DND-41 (cell line): Measurements from ENCODE around the gene ATP6V1F.

ENCODE experiments used
- ATAC-seq: fragments of 200-7000 bp; cut with Tn5 transposase; 3 replicates; pipeline ENCODE4 v1.9.1; 2021; ENCODE audit warnings: low read depth; ENCODE audit not compliant: insufficient read depth
- DNase-seq: peaks from one replicate; pipeline ENCODE4 v3.0.0-alpha.2; 2020
- H2AFZ ChIP-seq: 2 replicates; pipeline ENCODE4 v1.6.0; 2012; ENCODE audit warnings: low read depth, low read length
- H3K27ac ChIP-seq: 2 replicates; pipeline ENCODE4 v1.5.1; 2012; ENCODE audit warnings: low read length, inconsistent platforms
- H3K27me3 ChIP-seq: fragments of 200-600 bp; sonication (generic); 2 replicates; pipeline ENCODE4 v1.6.0; 2012; ENCODE audit warnings: low read length, mild to moderate bottlenecking, inconsistent platforms; ENCODE audit not compliant: insufficient read depth, poor library complexity
- H3K36me3 ChIP-seq: 2 replicates; pipeline ENCODE4 v1.5.1; 2012; ENCODE audit warnings: low read length, inconsistent platforms; ENCODE audit not compliant: insufficient read depth
- H3K4me1 ChIP-seq: 2 replicates; pipeline ENCODE4 v1.5.1; 2012; ENCODE audit warnings: mild to moderate bottlenecking, low read length; ENCODE audit not compliant: insufficient read depth
- H3K4me2 ChIP-seq: 2 replicates; pipeline ENCODE4 v1.6.0; 2012; ENCODE audit warnings: mild to moderate bottlenecking, moderate library complexity, low read length, inconsistent platforms; ENCODE audit not compliant: insufficient read depth
- H3K4me3 ChIP-seq, 2 experiments: fragments of 200-600 bp in 1 of 2; shearing (Covaris generic) in 1 of 2; 2 replicates each; pipeline ENCODE4 v1.5.1; 2012 to 2016; ENCODE audit warnings: inconsistent platforms in 2 of 2, low read length in 2 of 2, mild to moderate bottlenecking in 2 of 2, low read depth in 1 of 2, moderate library complexity in 1 of 2
- H3K79me2 ChIP-seq: 2 replicates; pipeline ENCODE4 v1.6.0; 2012; ENCODE audit warnings: low read length, inconsistent platforms; ENCODE audit not compliant: insufficient read depth
- H3K9ac ChIP-seq: 2 replicates; pipeline ENCODE4 v1.6.0; 2012; ENCODE audit warnings: low read depth, mild to moderate bottlenecking, inconsistent platforms, low read length, moderate library complexity
- H3K9me3 ChIP-seq: 2 replicates; pipeline ENCODE4 v1.5.1; 2012; ENCODE audit warnings: low read length, moderate library complexity, mild to moderate bottlenecking, inconsistent platforms; ENCODE audit not compliant: insufficient read depth, severe bottlenecking
- H4K20me1 ChIP-seq: 2 replicates; pipeline ENCODE4 v1.6.0; 2012; ENCODE audit warnings: low read length; ENCODE audit not compliant: insufficient read depth
- CTCF ChIP-seq: IDR thresholded peaks from 2 replicates; pipeline ENCODE4 v1.5.1; 2012; ENCODE audit warnings: borderline replicate concordance, low read length, moderate library complexity, mild to moderate bottlenecking; ENCODE audit not compliant: poor library complexity, severe bottlenecking; ENCODE audit errors: extremely low read depth
- EZH2 ChIP-seq: IDR thresholded peaks from 3 replicates; pipeline ENCODE4 v1.6.1; 2012; ENCODE audit warnings: borderline replicate concordance, low read depth, mild to moderate bottlenecking, moderate library complexity, low read length, inconsistent platforms; ENCODE audit not compliant: severe bottlenecking

ATP6V1F gene

GRCh38 chr7:128852537-128853254 is 10.0 kb upstream of the ATP6V1F start:
- no peak overlapping the region for H3K4me2 ChIP-seq
- DNase-seq (no peak), ATAC-seq (no peak)
- H3K79me2 ChIP-seq = no peaks in the 10 kb centered on the region
- no peak overlapping the region for H3K27ac ChIP-seq
- no peaks in the 10 kb centered on the region for H3K9me3 ChIP-seq
- H3K4me3 ChIP-seq = no peak overlapping the region
- no peaks in the 10 kb centered on the region for H4K20me1 ChIP-seq
- TF ChIP-seq CTCF (no peak), EZH2 (no peak)
- H3K36me3 ChIP-seq = no peaks in the 10 kb centered on the region
- no peak overlapping the region for H2AFZ ChIP-seq
- H3K4me1 ChIP-seq = no peaks in the 10 kb centered on the region
- no peaks in the 10 kb centered on the region for H3K27me3 ChIP-seq
- no peak overlapping the region for H3K9ac ChIP-seq

GRCh38 chr7:128853799-128854198 is 8.9 kb upstream of the ATP6V1F start:
- TF ChIP-seq CTCF = no peak
- TF ChIP-seq EZH2 = no peak
- DNase-seq = no peak
- H3K27me3 ChIP-seq = no peaks in the 10 kb centered on the region

GRCh38 chr7:128854396-128854795 is 8.3 kb upstream of the ATP6V1F start:
- H2AFZ ChIP-seq = no peak overlapping the region
- TF ChIP-seq EZH2 = no peak
- TF ChIP-seq CTCF = no peak
- H3K27ac ChIP-seq = no peak overlapping the region
- no peak overlapping the region for H3K4me3 ChIP-seq
- H4K20me1 ChIP-seq = no peaks in the 10 kb centered on the region
- H3K4me1 ChIP-seq = no peaks in the 10 kb centered on the region
- H3K79me2 ChIP-seq = no peaks in the 10 kb centered on the region
- H3K27me3 ChIP-seq = no peaks in the 10 kb centered on the region
- no peaks in the 10 kb centered on the region for H3K9me3 ChIP-seq
- H3K36me3 ChIP-seq = no peaks in the 10 kb centered on the region
- no peak for DNase-seq
- H3K4me2 ChIP-seq = no peak overlapping the region
- no peak overlapping the region for H3K9ac ChIP-seq
- ATAC-seq = no peak

More at GRCh38 chr7:128853799-128854198, 8.9 kb upstream of the ATP6V1F start:
- H3K4me2 ChIP-seq = no peak overlapping the region
- H3K4me1 ChIP-seq = no peaks in the 10 kb centered on the region
- H3K79me2 ChIP-seq = no peaks in the 10 kb centered on the region
- no peaks in the 10 kb centered on the region for H3K36me3 ChIP-seq
- no peak overlapping the region for H2AFZ ChIP-seq
- H3K9me3 ChIP-seq = no peaks in the 10 kb centered on the region
- H3K4me3 ChIP-seq = no peak overlapping the region
- ATAC-seq = no peak
- H4K20me1 ChIP-seq = no peaks in the 10 kb centered on the region
- no peak overlapping the region for H3K9ac ChIP-seq
- no peak overlapping the region for H3K27ac ChIP-seq
